NB4 (cell line): ENCODE data around the gene RPS6KA5.
A peak's percentile ranks its signal among the peaks of the same experiment; 100 is the strongest.

Experiments used
- DNase-seq: peaks from one replicate; pipeline ENCODE4 v3.0.0; 2010; ENCODE audit warnings: low read depth
- H3K4me3 ChIP-seq: one replicate; pipeline ENCODE4 v1.5.1; 2011; ENCODE audit warnings: mild to moderate bottlenecking, low read depth, low read length, moderate library complexity
- CTCF ChIP-seq: IDR thresholded peaks from one replicate; pipeline ENCODE4 v1.5.1; 2012; ENCODE audit warnings: low read depth, low read length
- MYC ChIP-seq: IDR thresholded peaks from 2 replicates; pipeline ENCODE4 v1.6.1; 2011; ENCODE audit warnings: low read depth, low read length
- POLR2A ChIP-seq: IDR thresholded peaks from 2 replicates; pipeline ENCODE4 v1.6.1; 2011; ENCODE audit warnings: mild to moderate bottlenecking; ENCODE audit not compliant: insufficient read length; ENCODE audit errors: extremely low read depth
- TF ChIP-seq, protein P1 (sequence below): IDR thresholded peaks from 2 replicates; pipeline ENCODE4 v1.6.1; 2011; ENCODE audit warnings: low read depth, low read length

The RPS6KA5 gene

GRCh38 chr14:90871605-90872233 lies 188.7 kb downstream of the RPS6KA5 start:
- DNase-seq: peak; percentile 18

GRCh38 chr14:90870950-90871604 lies 189.4 kb downstream of the RPS6KA5 start:
- no peak for TF ChIP-seq CTCF
- no peak for TF ChIP-seq POLR2A
- TF ChIP-seq, protein P1, sequence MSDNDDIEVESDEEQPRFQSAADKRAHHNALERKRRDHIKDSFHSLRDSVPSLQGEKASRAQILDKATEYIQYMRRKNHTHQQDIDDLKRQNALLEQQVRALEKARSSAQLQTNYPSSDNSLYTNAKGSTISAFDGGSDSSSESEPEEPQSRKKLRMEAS: no peak
- no peak for TF ChIP-seq MYC
- DNase-seq: no peak
- H3K4me3 ChIP-seq: no peak overlapping the region

More at GRCh38 chr14:90871605-90872233, 188.7 kb downstream of the RPS6KA5 start:
- H3K4me3 ChIP-seq: no peak overlapping the region
- no peak for TF ChIP-seq CTCF
- TF ChIP-seq, protein P1: no peak
- no peak for TF ChIP-seq POLR2A
- TF ChIP-seq MYC: no peak

- no peak for TF ChIP-seq MYC
- no peak for TF ChIP-seq CTCF
- TF ChIP-seq POLR2A: no peak
- TF ChIP-seq, protein P1: no peak
- H3K4me3 ChIP-seq: no peak overlapping the region
These were observed 192.9 kb downstream of the RPS6KA5 start for GRCh38 chr14:90867501-90867900.

DNA sequence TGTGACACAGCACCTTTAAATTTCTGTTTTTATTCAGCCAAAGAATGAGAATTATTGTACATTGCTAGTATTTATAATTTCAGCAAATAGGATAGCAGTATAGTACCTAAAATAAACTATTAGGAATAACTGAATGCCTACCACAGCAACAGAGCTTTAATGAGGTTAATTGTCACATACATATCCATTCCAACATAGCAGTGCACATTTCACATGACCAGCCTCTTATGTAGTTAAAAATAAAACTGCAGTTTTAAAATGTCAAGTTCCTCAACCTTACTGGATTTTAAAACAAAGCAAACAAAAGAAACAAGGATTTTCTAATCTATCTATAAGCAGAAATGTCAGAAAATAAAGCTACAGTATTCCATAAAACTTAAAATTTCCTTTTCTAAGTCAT lies 193.6 kb downstream of the RPS6KA5 start:
- DNase-seq: no peak
- no peak overlapping the region for H3K4me3 ChIP-seq
- TF ChIP-seq CTCF (no peak), POLR2A (no peak), MYC (no peak)
- TF ChIP-seq, protein P1: no peak

More at GRCh38 chr14:90867501-90867900, 192.9 kb downstream of the RPS6KA5 start:
- no peak for DNase-seq

GRCh38 chr14:90864741-90865140 lies 195.7 kb downstream of the RPS6KA5 start:
- H3K4me3 ChIP-seq: no peak overlapping the region
- TF ChIP-seq CTCF: no peak
- no peak for TF ChIP-seq MYC
- no peak for TF ChIP-seq POLR2A
- TF ChIP-seq, protein P1: no peak
- DNase-seq: no peak
